ENCODE results near the gene NACAD.
A peak's percentile ranks its signal among the peaks of the same experiment; 100 is the strongest.

NACAD gene, protein sequence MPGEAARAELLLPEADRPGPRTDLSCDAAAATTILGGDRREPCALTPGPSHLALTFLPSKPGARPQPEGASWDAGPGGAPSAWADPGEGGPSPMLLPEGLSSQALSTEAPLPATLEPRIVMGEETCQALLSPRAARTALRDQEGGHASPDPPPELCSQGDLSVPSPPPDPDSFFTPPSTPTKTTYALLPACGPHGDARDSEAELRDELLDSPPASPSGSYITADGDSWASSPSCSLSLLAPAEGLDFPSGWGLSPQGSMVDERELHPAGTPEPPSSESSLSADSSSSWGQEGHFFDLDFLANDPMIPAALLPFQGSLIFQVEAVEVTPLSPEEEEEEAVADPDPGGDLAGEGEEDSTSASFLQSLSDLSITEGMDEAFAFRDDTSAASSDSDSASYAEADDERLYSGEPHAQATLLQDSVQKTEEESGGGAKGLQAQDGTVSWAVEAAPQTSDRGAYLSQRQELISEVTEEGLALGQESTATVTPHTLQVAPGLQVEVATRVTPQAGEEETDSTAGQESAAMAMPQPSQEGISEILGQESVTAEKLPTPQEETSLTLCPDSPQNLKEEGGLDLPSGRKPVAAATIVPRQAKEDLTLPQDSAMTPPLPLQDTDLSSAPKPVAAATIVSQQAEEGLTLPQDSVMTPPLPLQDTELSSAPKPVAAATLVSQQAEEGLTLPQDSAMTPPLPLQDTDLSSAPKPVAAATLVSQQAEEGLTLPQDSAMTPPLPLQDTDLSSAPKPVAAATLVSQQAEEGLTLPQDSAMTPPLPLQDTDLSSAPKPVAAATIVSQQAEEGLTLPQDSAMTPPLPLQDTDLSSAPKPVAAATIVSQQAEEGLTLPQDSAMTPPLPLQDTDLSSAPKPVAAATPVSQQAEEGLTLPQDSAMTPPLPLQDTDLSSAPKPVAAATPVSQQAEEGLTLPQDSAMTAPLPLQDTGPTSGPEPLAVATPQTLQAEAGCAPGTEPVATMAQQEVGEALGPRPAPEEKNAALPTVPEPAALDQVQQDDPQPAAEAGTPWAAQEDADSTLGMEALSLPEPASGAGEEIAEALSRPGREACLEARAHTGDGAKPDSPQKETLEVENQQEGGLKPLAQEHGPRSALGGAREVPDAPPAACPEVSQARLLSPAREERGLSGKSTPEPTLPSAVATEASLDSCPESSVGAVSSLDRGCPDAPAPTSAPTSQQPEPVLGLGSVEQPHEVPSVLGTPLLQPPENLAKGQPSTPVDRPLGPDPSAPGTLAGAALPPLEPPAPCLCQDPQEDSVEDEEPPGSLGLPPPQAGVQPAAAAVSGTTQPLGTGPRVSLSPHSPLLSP (N-terminal part only)

DNA sequence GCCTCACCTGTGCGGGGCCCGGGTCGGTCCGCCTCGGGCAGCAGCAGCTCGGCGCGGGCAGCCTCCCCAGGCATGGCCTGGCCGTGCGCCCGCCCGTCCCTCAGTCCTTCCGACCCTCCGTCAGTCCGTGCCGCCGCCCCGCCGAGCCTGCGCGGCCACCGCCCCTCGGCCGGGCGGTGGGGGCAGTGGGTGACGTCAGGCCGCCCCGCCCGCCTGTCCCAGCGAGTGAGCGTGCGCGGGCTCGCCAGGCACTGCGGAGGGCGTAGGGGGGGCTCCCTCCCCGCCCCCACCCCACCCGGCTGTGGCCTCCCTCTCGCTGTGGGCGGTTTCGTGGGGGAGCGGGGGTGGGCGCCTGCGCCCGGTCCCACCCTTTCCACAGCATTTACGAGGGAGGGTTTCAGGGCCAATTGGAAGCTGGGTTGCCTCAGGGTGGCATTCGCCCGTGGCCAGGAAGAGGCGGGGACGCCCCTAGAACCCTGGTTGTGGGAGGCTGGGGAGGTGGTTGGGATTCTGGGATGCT, at the start of gene NACAD:
TSS of gene NACAD (minus strand) at position 149 of the 520 bp plus-strand sequence. CDS start at position 74, 75 bp downstream.
- DNase-seq (ENCODE audit: low spot score), result peak; percentile 96

DNA sequence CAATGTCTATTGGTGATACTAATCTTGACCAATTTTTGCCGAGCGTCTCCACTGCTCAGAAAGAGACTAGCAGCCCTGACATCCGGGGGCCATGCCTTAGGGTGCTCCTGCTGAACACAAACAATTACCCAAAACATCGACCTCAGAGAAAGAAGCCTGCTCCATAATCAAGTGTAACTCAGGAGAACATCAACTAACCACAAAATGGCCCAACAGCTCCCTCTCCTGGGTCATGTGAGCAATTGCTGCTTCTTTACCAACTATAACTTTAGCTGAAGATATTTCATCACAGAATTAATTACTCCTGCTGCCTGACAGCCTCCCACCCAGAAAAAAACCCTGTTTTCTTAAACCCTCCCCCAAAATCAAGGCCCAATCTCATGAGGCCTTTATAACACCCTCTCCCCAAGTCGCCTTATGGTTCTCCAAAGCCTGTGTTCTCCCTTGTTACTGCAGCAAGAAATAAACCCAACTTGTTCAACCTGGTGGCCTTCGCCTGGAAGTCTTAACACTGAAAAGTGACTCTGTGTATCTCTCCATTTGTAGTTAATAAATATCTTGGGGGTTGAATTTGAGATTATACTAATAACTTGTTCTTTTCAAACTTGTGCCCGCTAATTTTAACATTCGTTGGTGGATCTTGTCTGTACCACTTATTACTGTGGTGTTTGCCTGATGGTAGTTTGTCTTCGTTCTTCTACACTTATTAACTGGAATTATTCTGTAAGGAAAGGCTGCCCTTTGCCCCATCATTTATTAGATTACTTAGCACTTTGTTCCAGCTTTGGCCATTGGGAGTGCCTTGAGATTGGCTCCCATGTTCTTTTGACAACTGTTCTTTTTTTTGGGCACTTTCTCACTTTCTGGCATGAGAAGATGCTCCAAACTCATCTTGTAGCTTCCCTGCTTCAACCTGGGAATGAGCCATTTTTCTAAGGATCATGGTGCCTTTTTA, 47.6 kb upstream of the NACAD start:
- DNase-seq (ENCODE audit: low spot score), result peak; percentile 71

DNA sequence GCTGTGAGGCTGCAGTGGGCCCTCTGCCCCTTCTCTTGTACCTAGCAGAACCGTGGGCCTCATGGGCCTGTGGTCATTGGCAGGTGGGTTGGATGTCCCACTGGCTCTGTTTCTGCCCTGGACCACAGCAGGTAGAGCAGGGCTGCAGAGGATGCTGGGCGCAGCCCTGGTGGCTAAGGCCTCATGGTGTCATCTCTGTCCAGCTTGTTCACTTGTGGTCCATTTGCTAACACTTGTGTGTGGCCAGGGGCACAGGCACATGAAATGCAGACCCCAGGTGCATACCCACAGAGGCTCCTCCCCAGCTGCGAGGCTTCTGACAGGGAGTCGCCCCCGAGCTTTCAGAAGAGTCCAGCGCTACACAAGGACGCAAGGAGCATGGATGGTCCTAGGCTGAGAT, 45.1 kb upstream of the NACAD start:
- DNase-seq (ENCODE audit: low spot score), result no peak

DNA sequence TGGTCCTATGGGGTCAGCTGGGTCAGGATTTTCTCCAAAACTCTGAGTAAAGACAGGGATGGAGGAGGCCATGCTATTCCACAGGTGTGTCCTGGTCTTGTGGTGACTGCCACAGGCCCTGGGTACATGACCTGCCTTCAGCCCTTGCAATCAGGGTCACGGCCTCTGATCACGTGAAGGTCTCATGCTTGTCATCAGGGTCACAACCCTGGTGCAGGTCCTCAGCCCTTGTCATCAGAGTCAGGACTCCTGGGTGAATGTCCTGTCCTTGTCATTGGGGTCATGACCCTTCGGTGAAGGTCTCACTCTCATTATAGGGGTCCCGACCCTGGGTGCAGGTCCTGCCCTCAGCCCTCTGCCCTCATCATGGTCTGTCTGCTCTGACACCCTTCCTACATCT, 44.6 kb upstream of the NACAD start:
- no peak for DNase-seq (ENCODE audit: low spot score)

DNA sequence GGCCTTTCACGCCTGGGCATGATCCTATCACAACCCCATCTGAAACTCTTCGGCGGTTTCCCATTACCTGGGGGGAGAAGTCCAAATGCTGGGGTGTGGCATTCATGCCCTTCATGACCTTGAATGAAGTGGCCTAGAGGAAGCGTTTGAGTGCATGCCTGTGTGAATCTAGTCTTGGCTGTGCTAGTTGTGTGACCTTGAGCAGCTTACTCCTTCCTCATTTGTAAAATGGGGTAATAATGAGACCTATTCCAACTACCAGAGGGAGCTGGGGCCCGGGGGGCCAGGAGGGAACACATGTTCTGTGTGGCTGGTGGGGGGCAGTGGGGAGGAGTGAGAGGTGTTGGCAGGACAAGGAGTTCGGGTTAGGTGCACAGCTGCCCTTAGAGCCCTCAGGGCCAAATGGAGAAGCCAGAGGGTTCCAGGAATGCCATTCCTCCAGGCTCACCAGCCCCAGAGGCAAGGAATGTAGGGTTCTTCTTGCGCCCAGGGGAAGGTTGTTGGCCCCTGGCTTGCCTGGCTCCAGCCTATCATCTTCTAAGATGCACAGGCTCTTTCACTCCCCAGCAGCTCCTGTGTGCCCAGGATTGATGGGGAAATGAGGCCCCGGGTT, 44.0 kb upstream of the NACAD start:
- no peak for DNase-seq (ENCODE audit: low spot score)

DNA sequence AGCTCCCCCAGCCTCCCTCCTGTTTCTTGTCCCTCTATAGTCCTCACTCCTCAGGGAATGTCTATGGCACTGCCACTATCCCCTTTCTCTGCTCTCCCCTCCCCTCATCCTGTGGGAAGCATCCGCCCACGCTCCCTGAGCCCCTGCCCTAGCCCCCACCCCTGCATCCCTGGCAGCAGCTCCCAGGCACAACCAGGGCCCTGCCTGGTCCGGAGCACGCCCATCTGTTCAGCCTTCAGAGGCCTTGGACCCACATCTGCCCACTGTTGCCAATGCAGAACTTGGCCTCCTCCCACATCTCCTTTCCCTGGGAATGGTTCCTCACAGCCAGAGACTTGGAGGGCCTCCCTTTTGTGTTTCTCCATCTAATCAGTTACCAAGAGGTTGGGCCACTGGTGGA, 43.1 kb upstream of the NACAD start:
- DNase-seq (ENCODE audit: low spot score), result no peak

DNA sequence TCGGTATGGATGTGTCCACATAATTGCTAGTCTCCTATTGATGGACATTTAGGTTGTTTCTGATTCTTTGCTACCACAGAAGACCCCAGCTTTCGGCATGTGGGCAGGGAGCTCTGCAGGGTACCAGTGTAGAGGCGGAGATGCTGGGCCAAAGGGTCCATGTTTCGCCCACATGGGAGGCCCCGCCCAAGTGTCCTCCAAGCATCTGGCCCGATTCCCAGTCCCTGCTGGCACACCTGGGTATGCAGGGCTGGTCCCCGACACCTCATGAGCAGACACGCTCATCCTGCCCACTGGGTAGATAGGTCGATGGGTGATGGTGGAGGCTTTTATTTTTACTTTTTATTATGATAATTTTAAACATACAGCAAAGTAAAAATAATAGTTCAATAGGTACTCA, 42.1 kb upstream of the NACAD start:
- no peak for DNase-seq (ENCODE audit: low spot score)

DNA sequence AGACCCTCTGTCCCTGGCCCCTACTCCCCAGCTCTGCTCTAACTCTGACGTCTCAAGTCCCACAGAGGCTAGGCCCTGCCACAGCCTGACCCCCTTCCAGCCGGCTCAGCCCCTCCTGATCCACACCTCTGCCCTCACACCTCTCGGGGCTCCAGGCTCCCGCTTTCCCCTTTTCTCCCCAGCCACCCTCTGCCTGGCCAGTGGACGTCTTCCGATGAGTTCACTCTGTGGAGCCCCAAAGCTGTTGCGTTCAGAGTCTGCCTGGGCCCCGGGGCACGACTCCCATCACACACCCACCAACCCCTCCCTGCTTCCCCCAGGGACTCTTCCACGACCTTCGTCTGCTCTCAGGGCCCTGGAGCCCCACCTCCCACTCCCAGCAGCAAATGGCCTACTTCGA, 41.1 kb upstream of the NACAD start:
- DNase-seq (ENCODE audit: low spot score), result no peak

DNA sequence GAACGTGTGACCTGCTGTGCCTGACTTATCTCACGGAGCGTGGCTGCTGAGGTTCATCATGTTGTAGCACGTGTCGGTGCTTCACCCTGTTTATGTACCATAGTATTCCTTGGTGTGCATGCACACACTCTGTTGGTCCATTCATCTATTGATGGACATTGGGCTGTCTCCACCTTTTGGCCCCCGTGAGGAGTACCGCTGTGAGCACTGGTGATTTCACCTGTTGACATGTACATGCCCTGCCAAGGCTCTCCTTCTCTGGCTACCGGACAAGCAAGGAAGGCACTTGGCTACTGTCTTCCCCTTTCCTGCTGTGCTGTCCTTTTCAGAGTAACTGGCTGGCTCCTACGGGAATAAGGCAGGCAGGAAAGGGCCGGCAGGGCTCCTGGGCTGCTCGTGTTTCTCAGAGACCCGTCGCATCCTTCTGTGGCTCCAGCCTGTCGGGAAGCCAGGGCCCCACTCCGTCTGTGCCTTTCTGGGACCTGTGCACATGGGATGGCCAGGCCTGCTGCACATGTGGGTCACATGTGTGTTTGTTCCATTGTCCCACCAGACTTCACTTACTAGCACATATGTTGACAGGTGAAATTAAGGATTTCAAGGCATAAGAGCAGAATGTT, 40.5 kb upstream of the NACAD start:
- no peak for DNase-seq (ENCODE audit: low spot score)

DNA sequence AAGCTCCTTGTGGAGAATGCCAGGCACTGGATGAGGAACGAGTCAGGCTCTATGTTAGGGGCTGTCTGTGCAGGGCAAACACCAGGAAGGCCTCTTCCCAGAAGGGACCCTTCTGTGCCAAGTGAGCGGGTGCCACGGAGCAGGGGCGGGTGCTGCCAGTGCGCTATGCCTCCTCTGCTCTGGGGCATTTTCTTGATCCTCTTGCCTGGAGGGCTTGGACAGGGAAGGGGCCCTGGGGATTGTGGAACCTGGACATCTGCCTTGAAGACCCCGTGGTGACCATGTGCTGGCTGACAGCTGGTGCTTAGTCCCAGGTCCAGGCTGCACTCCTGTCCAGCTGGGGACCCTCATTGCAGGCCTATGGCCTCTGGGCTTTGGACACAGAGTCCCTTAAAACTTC, 38.2 kb upstream of the NACAD start:
- DNase-seq (ENCODE audit: low spot score), result no peak

DNA sequence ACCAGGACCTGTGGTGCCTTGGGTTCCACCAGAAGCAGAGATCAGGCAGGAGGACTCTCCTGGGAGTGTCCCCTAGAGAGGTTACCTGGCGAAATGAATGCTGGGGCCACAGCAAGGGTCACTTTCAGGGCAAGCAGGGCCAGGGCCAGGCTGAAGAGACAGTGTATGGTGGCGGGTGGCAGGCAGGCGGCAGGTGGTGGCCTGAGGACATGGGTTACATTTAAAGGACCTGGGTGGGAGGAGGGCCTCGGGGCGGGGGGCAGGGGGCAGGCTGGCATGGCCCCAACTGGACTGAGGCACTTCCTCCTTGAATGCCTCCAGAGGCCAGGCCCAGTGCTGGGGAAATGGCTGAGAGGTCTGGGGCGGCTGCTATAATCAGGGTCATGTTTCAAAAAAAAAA, 37.4 kb upstream of the NACAD start:
- no peak for DNase-seq (ENCODE audit: low spot score)

DNA sequence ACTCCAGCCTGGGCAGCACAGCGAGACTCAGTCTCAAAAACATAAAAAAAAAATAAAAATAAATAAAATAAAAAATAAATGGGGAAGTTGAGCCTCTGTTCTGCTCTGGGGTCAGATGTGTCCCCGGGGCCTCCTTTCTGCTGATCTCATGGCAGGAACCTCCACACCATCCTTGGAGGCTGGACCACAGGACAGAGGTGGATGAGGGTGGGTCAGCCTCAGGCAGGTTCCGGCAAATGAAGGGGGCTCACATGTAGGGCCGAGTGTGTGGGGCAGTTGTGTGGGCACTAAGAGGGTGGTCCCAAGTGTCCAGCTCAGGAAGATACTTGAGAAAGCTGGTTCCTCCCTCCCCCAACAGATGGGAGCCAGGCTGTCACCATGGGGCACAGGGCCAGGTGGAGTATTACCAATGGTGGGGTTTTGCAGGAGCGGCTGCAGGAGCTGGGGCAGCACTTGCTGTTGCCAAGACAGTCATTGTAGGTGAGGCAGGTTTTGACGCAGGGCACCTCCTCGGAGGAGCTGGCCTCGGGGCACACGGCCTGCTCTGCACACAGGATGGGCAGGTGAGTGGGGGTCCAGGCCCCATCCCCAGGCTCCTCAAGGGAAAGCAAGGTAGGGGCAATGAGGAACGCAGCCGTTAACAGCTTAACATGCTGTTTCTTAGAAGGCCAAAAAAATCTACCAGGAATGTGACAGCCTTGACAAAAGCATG, 36.6 kb upstream of the NACAD start:
- no peak for DNase-seq (ENCODE audit: low spot score)

DNA sequence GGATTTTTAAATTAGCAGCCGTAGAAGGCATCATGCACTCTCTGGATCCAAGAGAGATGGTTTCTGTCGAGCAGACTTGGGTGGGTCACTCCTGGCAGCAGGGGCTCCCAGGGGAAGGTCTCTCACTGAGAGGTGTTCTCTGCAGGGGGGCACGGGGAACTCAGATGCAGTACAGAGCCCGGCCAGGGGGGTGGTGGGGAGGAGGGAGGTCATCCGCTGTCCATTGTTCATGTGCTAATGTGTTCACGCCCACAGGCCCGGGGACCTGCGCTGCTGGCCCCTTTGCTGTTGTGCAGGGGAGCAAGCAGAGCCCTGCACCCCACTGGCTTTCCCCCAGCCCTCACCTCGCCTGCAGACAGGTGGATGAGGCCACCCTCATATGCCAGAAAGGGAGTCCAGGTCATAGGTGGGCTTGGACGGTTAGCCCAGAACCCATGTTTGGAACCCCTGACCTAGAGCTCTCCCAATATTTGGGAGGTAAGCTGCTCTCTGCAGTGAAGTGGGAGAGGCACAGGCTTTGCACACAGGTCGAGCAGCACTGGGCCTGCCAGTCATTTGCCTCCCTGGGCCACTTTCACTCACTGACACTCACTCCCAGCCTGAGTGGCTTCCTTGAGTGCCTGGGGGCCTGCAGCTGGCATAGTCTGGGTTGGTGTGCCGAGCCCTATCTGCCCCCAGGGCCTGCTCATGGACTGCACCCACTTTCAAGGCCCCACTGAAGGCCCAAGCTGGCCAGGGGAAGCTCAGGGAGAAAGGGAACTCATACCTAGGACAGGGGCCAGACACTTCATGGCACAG, 35.3 kb upstream of the NACAD start:
- DNase-seq (ENCODE audit: low spot score), result no peak

DNA sequence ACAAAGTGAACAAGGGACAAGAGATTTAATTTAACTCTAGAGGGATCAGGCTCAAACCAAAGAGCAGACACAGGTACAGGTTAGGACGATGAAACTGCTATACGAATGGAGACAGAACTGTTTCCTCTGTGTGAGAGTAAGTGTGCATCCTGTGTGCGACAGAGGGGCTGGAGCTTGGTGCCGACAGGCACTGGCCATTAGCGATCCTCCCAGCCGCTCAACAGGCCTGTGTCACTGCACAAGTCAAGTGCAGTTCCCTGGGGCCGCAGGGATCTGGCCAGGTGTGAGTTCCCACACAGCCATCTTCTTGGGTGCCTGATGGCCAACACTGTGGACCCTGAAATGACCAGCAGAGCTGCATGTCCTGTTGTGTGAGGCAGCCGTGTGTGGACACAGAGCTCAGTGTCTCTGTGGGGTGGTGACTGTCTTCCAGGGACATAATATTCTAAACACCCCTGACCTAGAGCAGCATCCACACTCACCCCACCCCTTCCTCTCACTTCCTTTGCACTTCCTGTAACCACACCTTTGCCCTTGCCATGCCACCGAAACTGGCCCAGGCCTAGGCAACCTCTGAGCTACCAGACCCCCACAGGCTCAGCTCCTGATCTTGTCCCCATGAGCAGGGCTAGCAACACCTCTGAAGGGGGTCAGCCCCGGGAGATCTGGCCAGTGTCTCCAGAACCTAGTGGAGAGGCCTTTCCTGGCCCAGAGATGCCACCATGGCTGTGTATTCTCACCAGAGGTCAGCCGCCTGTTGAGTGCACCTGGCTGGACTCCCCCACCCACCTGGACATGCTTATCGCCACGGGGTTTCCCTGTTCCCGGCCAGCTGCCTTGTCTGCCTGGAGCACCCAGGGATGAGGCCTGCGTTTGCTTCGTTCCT, 34.4 kb upstream of the NACAD start:
- DNase-seq (ENCODE audit: low spot score), result no peak

DNA sequence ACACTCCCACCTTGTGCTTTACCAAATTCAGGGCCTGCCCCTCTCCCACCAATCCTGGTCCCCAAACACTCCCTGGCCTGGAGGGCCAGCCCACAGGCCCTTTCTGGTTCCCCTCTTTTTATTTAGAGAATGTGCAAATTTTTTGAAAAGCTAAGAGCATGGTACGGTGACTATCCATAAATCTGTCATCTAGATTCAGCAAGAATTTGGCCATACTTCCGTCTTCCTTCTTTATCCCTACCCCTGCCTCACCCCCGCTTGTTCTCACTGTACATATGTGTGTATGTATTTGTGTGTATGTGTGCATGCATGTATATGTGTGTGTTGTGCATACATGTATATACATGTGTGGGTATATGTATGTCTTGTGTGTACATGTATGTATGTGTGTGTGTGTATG, 30.8 kb upstream of the NACAD start:
- no peak for DNase-seq (ENCODE audit: low spot score)

DNA sequence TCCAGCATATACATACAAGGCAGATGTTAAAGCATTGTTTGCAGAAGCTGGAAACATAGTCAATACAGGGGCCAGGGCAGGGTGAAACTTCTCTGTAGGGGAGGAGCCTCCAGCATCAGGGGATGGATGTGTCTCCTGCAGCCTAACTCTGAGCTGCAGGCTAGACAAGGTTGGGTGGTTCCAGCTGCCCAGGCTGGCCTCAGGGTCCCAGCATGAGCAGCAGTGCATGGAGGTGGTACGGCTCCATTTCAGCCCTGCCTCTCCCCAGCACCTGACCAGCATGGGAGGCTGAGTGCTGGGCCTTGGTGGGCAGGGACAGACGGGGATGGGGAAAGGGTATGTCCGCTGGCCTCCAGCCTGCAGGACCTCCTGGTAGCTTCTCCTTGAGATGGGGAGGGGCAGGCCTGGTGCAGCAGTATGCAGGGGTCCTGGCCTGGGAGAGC, 30.1 kb upstream of the NACAD start:
- DNase-seq (ENCODE audit: low spot score), result no peak

DNA sequence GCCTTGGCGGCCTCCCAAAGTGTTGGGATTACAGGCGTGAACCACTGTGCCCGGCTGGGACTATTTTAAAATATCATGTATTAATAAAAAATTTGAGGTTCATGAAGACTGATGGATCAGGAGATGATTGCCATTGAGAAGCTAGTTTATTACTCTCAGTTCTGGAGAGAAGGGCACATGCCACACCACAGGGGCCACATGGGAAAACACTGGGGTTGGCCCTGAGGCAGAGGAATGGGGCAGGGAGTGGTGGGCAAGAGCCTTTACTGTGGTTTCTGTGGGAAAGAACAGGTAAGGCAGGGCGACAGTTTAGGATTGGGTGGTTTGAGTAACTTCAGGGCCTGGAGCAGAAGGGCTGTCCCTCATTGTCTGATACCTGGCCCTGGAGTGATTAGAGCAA, 29.5 kb upstream of the NACAD start:
- DNase-seq (ENCODE audit: low spot score), result no peak
